Keratinocyte (primary cell): ENCODE data around the gene JPT2. TPM values are rescaled to one million over a fixed set of nuclear protein-coding genes. Genes with fewer than 3 reads are reported as not detected.

Source experiments
- DNase-seq: peaks from one replicate; pipeline ENCODE4 v3.0.0-alpha.2; 2011; ENCODE audit warnings: low read depth, missing footprints, low spot score
- FAIRE-seq: peaks from 2 replicates; lab custom pipeline; 2011; peaks lifted over from hg19 to GRCh38; lab: Jason Lieb, UNC
- H2AFZ ChIP-seq: 2 replicates; pipeline ENCODE4 v1.6.0; 2012; ENCODE audit warnings: low read length, control low read depth, inconsistent platforms; ENCODE audit not compliant: control insufficient read depth
- H3K27ac ChIP-seq: 2 replicates; pipeline ENCODE4 v1.5.1; 2011; ENCODE audit warnings: low read length; ENCODE audit not compliant: control insufficient read depth, insufficient read depth
- H3K27me3 ChIP-seq: 3 replicates; pipeline ENCODE4 v1.6.0; 2011; ENCODE audit warnings: low read length; ENCODE audit not compliant: control insufficient read depth, insufficient read depth; ENCODE audit errors: extremely low read depth
- H3K36me3 ChIP-seq, 2 experiments: 2 replicates in 1 of 2; 3 replicates in 1 of 2; pipeline ENCODE4 v1.5.1; 2011; ENCODE audit warnings: low read length in 2 of 2, mild to moderate bottlenecking in 1 of 2; ENCODE audit not compliant: control insufficient read depth in 2 of 2, insufficient read depth in 2 of 2; ENCODE audit errors: extremely low read depth in 1 of 2
- H3K4me1 ChIP-seq: 3 replicates; pipeline ENCODE4 v1.5.1; 2011; ENCODE audit warnings: low read length; ENCODE audit not compliant: control insufficient read depth, insufficient read depth; ENCODE audit errors: extremely low read depth
- H3K4me2 ChIP-seq: 3 replicates; pipeline ENCODE4 v1.6.0; 2011; ENCODE audit warnings: low read depth, low read length; ENCODE audit not compliant: control insufficient read depth, insufficient read depth; ENCODE audit errors: extremely low read depth
- H3K4me3 ChIP-seq, 3 experiments: fragments of 200-600 bp in 1 of 3; sonication (generic) in 1 of 3; 2 replicates in 2 of 3; 3 replicates in 1 of 3; pipeline ENCODE4 v1.5.1; 2011 to 2016; ENCODE audit warnings: low read length in 3 of 3, mild to moderate bottlenecking in 3 of 3, control low read depth in 2 of 3, inconsistent platforms in 1 of 3, low read depth in 1 of 3, mixed read lengths in 1 of 3, mixed run types in 1 of 3, moderate library complexity in 1 of 3; ENCODE audit not compliant: control insufficient read depth in 2 of 3, insufficient read depth in 2 of 3; ENCODE audit errors: extremely low read depth in 1 of 3
- H3K79me2 ChIP-seq: 2 replicates; pipeline ENCODE4 v1.6.0; 2012; ENCODE audit warnings: low read length; ENCODE audit not compliant: control insufficient read depth, insufficient read depth
- H3K9ac ChIP-seq: 3 replicates; pipeline ENCODE4 v1.6.0; 2011; ENCODE audit warnings: low read length; ENCODE audit not compliant: control insufficient read depth, insufficient read depth; ENCODE audit errors: extremely low read depth
- H3K9me1 ChIP-seq: 3 replicates; pipeline ENCODE4 v1.6.0; 2011; ENCODE audit warnings: low read length; ENCODE audit not compliant: control insufficient read depth, insufficient read depth; ENCODE audit errors: extremely low read depth
- H3K9me3 ChIP-seq: 2 replicates; pipeline ENCODE4 v1.5.1; 2012; ENCODE audit warnings: low read depth, low read length; ENCODE audit not compliant: control insufficient read depth
- H4K20me1 ChIP-seq: 3 replicates; pipeline ENCODE4 v1.6.0; 2011; ENCODE audit warnings: low read length; ENCODE audit not compliant: control insufficient read depth, insufficient read depth; ENCODE audit errors: extremely low read depth
- EZH2 ChIP-seq: IDR thresholded peaks from one replicate; pipeline ENCODE4 v1.6.1; 2012; ENCODE audit warnings: inconsistent platforms, mild to moderate bottlenecking, low read length, moderate library complexity
- dilution Hi-C: fragments of 300-500 bp; cut with MboI; formaldehyde crosslinking; loops from one replicate; pipeline ENCODE4 v1.7.0; 2020; ENCODE audit warnings: low sequenced_read_pairs; ENCODE audit not compliant: extremely low pct_ligation_motif_present
- polyA plus RNA-seq, 5 experiments: library from polyadenylated mRNA; depleted of rRNA in 3 of 5; stranded (reverse) in 3 of 5; stranded (forward) in 1 of 5; unstranded in 1 of 5; fragments of >200 nt; gene quantifications; 1 replicate in 1 of 5; 2 replicates in 3 of 5; 3 replicates in 1 of 5; pipeline versions ENCODE4 v1.2.1 to v1.2.3, GENCODE V29; 2011 to 2012; ENCODE audit warnings: missing spikeins in 2 of 5, low read depth in 1 of 5, low replicate concordance in 1 of 5
- TF ChIP-seq, protein P1 (sequence below), 3 experiments: IDR thresholded peaks in 1 of 3; conservative IDR thresholded peaks in 1 of 3; optimal IDR thresholded peaks in 1 of 3; 2 replicates in 2 of 3; 3 replicates in 1 of 3; pipeline versions ENCODE3 to v1.5.1; 2011; ENCODE audit warnings: low read length in 3 of 3, mild to moderate bottlenecking in 3 of 3, moderate library complexity in 2 of 3, control low read depth in 1 of 3, inconsistent platforms in 1 of 3; ENCODE audit not compliant: insufficient read depth in 2 of 3; ENCODE audit errors: extremely low read depth in 1 of 3

JPT2 gene
- polyA plus RNA-seq, 1 donor (not counting 4 experiments of a cell fraction or from before 2014, with no cell fraction given), result 166 TPM

DNA sequence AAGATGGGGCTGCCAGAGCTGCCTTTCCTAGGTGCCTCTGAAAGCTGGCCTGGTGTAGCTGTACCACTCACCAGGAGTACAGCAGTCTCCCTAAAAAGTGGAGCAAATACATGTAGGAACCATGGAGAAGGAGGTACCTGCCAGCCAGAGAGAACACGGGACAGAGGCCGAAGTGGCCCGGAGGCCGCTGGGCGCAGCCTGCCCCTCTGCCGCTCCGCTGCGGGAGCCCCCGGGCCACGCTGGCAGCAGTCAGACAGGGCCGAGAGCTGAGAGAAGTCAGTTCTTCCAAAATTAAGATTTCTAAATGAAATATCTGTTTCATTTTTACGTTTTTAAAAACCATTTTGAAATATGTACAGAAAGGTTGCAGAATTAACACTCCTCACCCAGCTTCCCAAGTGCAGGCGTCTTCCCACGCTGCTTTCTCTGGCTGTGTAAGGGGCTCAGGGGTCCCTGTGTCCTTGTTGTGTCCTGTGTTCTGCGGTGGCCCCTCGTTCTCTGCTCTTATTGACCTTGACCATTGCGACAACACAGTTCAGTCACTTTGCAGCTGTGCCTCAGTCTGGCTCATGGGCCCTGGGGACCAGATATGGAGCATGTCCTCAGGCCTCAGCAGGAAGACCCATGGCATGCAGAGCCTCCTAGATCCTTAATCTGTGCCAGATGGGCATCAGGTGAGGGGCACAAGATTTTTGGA, 32.9 kb downstream of the JPT2 start:
- Histone ChIP-seq H3K4me3 (no peak overlapping the region), H2AFZ (no peak overlapping the region), H3K9me3 (no peaks in the 10 kb centered on the region), H4K20me1 (peaks cover 3% of the 10 kb centered on the region), H3K9ac (no peak overlapping the region), H3K27me3 (no peaks in the 10 kb centered on the region), H3K27ac (no peak overlapping the region), H3K4me1 (peaks cover 11% of the 10 kb centered on the region), H3K79me2 (peaks cover 85% of the 10 kb centered on the region), H3K4me2 (no peak overlapping the region), H3K36me3 (peaks cover 0 to 6% of the 10 kb centered on the region in 2 experiments), H3K9me1 (peaks cover 2% of the 10 kb centered on the region)
- TF ChIP-seq, protein P1, sequence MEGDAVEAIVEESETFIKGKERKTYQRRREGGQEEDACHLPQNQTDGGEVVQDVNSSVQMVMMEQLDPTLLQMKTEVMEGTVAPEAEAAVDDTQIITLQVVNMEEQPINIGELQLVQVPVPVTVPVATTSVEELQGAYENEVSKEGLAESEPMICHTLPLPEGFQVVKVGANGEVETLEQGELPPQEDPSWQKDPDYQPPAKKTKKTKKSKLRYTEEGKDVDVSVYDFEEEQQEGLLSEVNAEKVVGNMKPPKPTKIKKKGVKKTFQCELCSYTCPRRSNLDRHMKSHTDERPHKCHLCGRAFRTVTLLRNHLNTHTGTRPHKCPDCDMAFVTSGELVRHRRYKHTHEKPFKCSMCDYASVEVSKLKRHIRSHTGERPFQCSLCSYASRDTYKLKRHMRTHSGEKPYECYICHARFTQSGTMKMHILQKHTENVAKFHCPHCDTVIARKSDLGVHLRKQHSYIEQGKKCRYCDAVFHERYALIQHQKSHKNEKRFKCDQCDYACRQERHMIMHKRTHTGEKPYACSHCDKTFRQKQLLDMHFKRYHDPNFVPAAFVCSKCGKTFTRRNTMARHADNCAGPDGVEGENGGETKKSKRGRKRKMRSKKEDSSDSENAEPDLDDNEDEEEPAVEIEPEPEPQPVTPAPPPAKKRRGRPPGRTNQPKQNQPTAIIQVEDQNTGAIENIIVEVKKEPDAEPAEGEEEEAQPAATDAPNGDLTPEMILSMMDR (optimal IDR thresholded peaks at IDR 0.05 in 1 of 3, IDR thresholded peaks at IDR 0.05 in 1 of 3, conservative IDR thresholded peaks at IDR 0.05 in 1 of 3; ENCODE audit: extremely low read depth in 1 of 3, insufficient read depth in 2 of 3, low read length in 3 of 3), result no peak
- no peak for TF ChIP-seq EZH2
- dilution Hi-C loops, result no loop called here
- no peak for DNase-seq
- FAIRE-seq, result no peak

- Histone ChIP-seq H2AFZ (no peak overlapping the region), H3K9me1 (peaks cover 2% of the 10 kb centered on the region), H3K36me3 (peaks cover 0 to 7% of the 10 kb centered on the region in 2 experiments), H3K79me2 (peaks cover 78% of the 10 kb centered on the region), H3K4me2 (no peak overlapping the region), H3K4me3 (no peak overlapping the region), H3K27ac (no peak overlapping the region), H3K4me1 (peaks cover 3% of the 10 kb centered on the region), H3K9me3 (no peaks in the 10 kb centered on the region), H4K20me1 (peaks cover 3% of the 10 kb centered on the region), H3K9ac (no peak overlapping the region), H3K27me3 (no peaks in the 10 kb centered on the region)
- no peak for FAIRE-seq
- dilution Hi-C loops, result no loop called here
- TF ChIP-seq, protein P1 (optimal IDR thresholded peaks at IDR 0.05 in 1 of 3, IDR thresholded peaks at IDR 0.05 in 1 of 3, conservative IDR thresholded peaks at IDR 0.05 in 1 of 3; ENCODE audit: extremely low read depth in 1 of 3, insufficient read depth in 2 of 3, low read length in 3 of 3), result no peak
- TF ChIP-seq EZH2, result no peak
- DNase-seq, result no peak
Measured at GRCh38 chr16:1712791-1713261, 34.7 kb downstream of the JPT2 start.
